Stimulated activated CD4-positive, alpha-beta T cell treated with anti-CD3 and anti-CD28 coated beads, Interleukin-1b, Interleukin-23, amount 100 ng/mL, for 1 hour (primary cell): ENCODE results near the gene PODN.
A peak's percentile ranks its signal among the peaks of the same experiment; 100 is the strongest.

Source experiments
- DNase-seq, 2 donors: peaks; one replicate each; pipeline ENCODE4 v3.0.0-alpha.2; 2020; ENCODE audit warnings: low read depth in 2 of 2

The PODN gene

GRCh38 chr1:53061859-53062707 is at the start of gene PODN:
TSS of gene PODN (plus strand) at chr1:53062213. CDS start at chr1:53069856, 7,643 bp downstream.
- DNase-seq = no peak

- peak; percentile 31 to 41 for DNase-seq
Observed at GRCh38 chr1:53014791-53015507, 47.1 kb upstream of the PODN start.

- no peak for DNase-seq
Observed at GRCh38 chr1:53015508-53015860, 46.5 kb upstream of the PODN start.

GRCh38 chr1:53016705-53017104 is 45.3 kb upstream of the PODN start:
- no peak for DNase-seq

- DNase-seq = no peak
Observed at GRCh38 chr1:53020588-53020987, 41.4 kb upstream of the PODN start.

GRCh38 chr1:53022179-53022578 is 39.8 kb upstream of the PODN start:
- no peak for DNase-seq

GRCh38 chr1:53023546-53023945 is 38.5 kb upstream of the PODN start:
- no peak for DNase-seq

- no peak for DNase-seq
Observed at GRCh38 chr1:53024117-53024516, 37.9 kb upstream of the PODN start.

- DNase-seq = no peak
Observed at GRCh38 chr1:53025034-53025768, 36.8 kb upstream of the PODN start.

- no peak for DNase-seq
Observed at GRCh38 chr1:53025769-53026112, 36.3 kb upstream of the PODN start.

GRCh38 chr1:53026254-53026653 is 35.8 kb upstream of the PODN start:
- DNase-seq = no peak

- no peak for DNase-seq
Observed at GRCh38 chr1:53031732-53032131, 30.3 kb upstream of the PODN start.

- DNase-seq = no peak
Observed at GRCh38 chr1:53037159-53037558, 24.9 kb upstream of the PODN start.

GRCh38 chr1:53038566-53038965 is 23.4 kb upstream of the PODN start:
- no peak for DNase-seq

- DNase-seq = no peak
Observed at GRCh38 chr1:53043271-53043670, 18.7 kb upstream of the PODN start.

GRCh38 chr1:53044926-53045325 is 17.1 kb upstream of the PODN start:
- DNase-seq = no peak

- no peak for DNase-seq
Observed at GRCh38 chr1:53046930-53047329, 15.1 kb upstream of the PODN start.

- no peak for DNase-seq
Observed at GRCh38 chr1:53047737-53048736, 14.0 kb upstream of the PODN start.

- no peak for DNase-seq
Observed at GRCh38 chr1:53048960-53049573, 12.9 kb upstream of the PODN start.

GRCh38 chr1:53049574-53049967 is 12.4 kb upstream of the PODN start:
- no peak for DNase-seq

GRCh38 chr1:53050310-53050709 is 11.7 kb upstream of the PODN start:
- no peak for DNase-seq
